ENCODE measurements around the gene PALM. TPM values are rescaled to one million over a fixed set of nuclear protein-coding genes. Genes with fewer than 3 reads are reported as not detected.

PALM gene
- total RNA-seq: not detected
- polyA plus RNA-seq: not detected

- Mint-ChIP-seq H3K4me3 (peak within 1 kb of the TSS in 1 of 7 donors; percentile 19), H3K4me1 (peaks cover 0 to 12% (median 6%) of the 10 kb centered on the region in 3 donors), H3K9me3 (peaks cover 0 to 2% (median 0%) of the 10 kb centered on the region in 5 donors), H3K36me3 (peaks cover 0 to 2% (median 0%) of the 10 kb centered on the region in 3 donors), H3K27me3 (peaks cover 31 to 36% of the 10 kb centered on the region in 2 donors), H3K27ac (peak within 1 kb of the TSS in 1 of 8 donors; percentile 63)
- DNase-seq: no peak
- CTCF ChIA-PET: no interaction called here
- Histone ChIP-seq H3K27me3 (ENCODE audit: insufficient read depth, low read length, poor library complexity, severe bottlenecking) (peaks cover 8% of the 10 kb centered on the region), H3K27ac (ENCODE audit: low read depth, low read length) (peak within 1 kb of the TSS; percentile 24), H3K36me3 (ENCODE audit: insufficient read depth, low read length) (no peaks in the 10 kb centered on the region), H3K4me1 (ENCODE audit: insufficient read depth, low read length) (peaks cover 7% of the 10 kb centered on the region), H3K4me3 (ENCODE audit: low read length) (no peak within 1 kb of the TSS), H3K9me3 (ENCODE audit: low read length) (no peaks in the 10 kb centered on the region)
- POLR2A ChIA-PET: no interaction called here
Measured at GRCh38 chr19:708154-709143, at the start of gene PALM. Gene PALM (plus strand): TSS chr19:708935. CDS start chr19:709147, 212 bp downstream.

- no peaks in the 10 kb centered on the region for H3K36me3 ChIP-seq (ENCODE audit: insufficient read depth, low read length)
- no peaks in the 10 kb centered on the region for H3K9me3 ChIP-seq (ENCODE audit: low read length)
- CTCF ChIA-PET: interaction anchor here (0.6 to 1.6 kb wide), 3 partner anchors 12 to 342 kb away, joined by 3 to 4 read pairs (median 4); no protein-coding TSS in a partner anchor
- Mint-ChIP-seq H3K4me1 (peaks cover 36 to 71% (median 39%) of the 10 kb centered on the region in 3 donors), H3K4me3 (peak overlapping the region; percentile 98 to 99 (median 98)), H3K36me3 (peaks cover 0 to 42% (median 0%) of the 10 kb centered on the region in 3 donors), H3K27ac (peak overlapping the region; percentile 96 to 100 (median 100)), H3K9me3 (no peaks in the 10 kb centered on the region), H3K27me3 (peaks cover 0 to 3% of the 10 kb centered on the region in 2 donors)
- H3K4me3 ChIP-seq (ENCODE audit: low read length): peak overlapping the region; percentile 84
- H3K4me1 ChIP-seq (ENCODE audit: insufficient read depth, low read length): peaks cover 56% of the 10 kb centered on the region
- no peak for DNase-seq
- POLR2A ChIA-PET: interaction anchor here (0.5 to 2.5 kb wide), 6 partner anchors 11 to 417 kb away, joined by 3 to 20 read pairs (median 4); partner anchors contain the start of gene POLRMT
- H3K27me3 ChIP-seq (ENCODE audit: insufficient read depth, low read length, poor library complexity, severe bottlenecking): no peaks in the 10 kb centered on the region
- H3K27ac ChIP-seq (ENCODE audit: low read depth, low read length): peak overlapping the region; percentile 91
Measured at GRCh38 chr19:660793-661426, 47.8 kb upstream of the PALM start.

- CTCF ChIA-PET: interaction anchor here (0.6 to 1.6 kb wide), 3 partner anchors 13 to 341 kb away, joined by 3 to 4 read pairs (median 4); no protein-coding TSS in a partner anchor
- H3K4me3 Mint-ChIP-seq: peak overlapping the region; percentile 98 to 99 (median 98)
- peaks cover 0 to 38% (median 0%) of the 10 kb centered on the region in 3 donors for H3K36me3 Mint-ChIP-seq
- peak overlapping the region; percentile 96 to 100 (median 100) for H3K27ac Mint-ChIP-seq
- peaks cover 0 to 3% of the 10 kb centered on the region in 2 donors for H3K27me3 Mint-ChIP-seq
- Histone ChIP-seq H3K9me3 (ENCODE audit: low read length) (no peaks in the 10 kb centered on the region), H3K4me3 (ENCODE audit: low read length) (peak overlapping the region; percentile 84), H3K4me1 (ENCODE audit: insufficient read depth, low read length) (peaks cover 52% of the 10 kb centered on the region), H3K27me3 (ENCODE audit: insufficient read depth, low read length, poor library complexity, severe bottlenecking) (no peaks in the 10 kb centered on the region), H3K27ac (ENCODE audit: low read depth, low read length) (peak overlapping the region; percentile 91), H3K36me3 (ENCODE audit: insufficient read depth, low read length) (no peaks in the 10 kb centered on the region)
- H3K9me3 Mint-ChIP-seq: no peaks in the 10 kb centered on the region
- POLR2A ChIA-PET: interaction anchor here (0.5 to 2.5 kb wide), 5 partner anchors 11 to 416 kb away, joined by 3 to 20 read pairs (median 4); partner anchors contain the start of gene POLRMT
- DNase-seq: peak; percentile 52 to 83 (median 74)
- peaks cover 29 to 64% (median 34%) of the 10 kb centered on the region in 3 donors for H3K4me1 Mint-ChIP-seq
Measured at GRCh38 chr19:661427-662196, 47.1 kb upstream of the PALM start.

GRCh38 chr19:662207-662961 lies 46.4 kb upstream of the PALM start:
- ChIA-PET POLR2A (interaction anchor here (0.9 to 2.5 kb wide), 5 partner anchors 15 to 130 kb away, joined by 3 to 20 read pairs (median 3); partner anchors contain the start of genes CDC34 and POLRMT), CTCF (interaction anchor here (1.4 to 2.2 kb wide), 2 partner anchors 14 to 17 kb away, joined by 3 to 8 read pairs; no protein-coding TSS in a partner anchor)
- Histone ChIP-seq H3K36me3 (ENCODE audit: insufficient read depth, low read length) (no peaks in the 10 kb centered on the region), H3K27me3 (ENCODE audit: insufficient read depth, low read length, poor library complexity, severe bottlenecking) (no peaks in the 10 kb centered on the region), H3K9me3 (ENCODE audit: low read length) (no peaks in the 10 kb centered on the region), H3K4me3 (ENCODE audit: low read length) (peak overlapping the region; percentile 84), H3K27ac (ENCODE audit: low read depth, low read length) (peak overlapping the region; percentile 91), H3K4me1 (ENCODE audit: insufficient read depth, low read length) (peaks cover 46% of the 10 kb centered on the region)
- peaks cover 0 to 32% (median 0%) of the 10 kb centered on the region in 3 donors for H3K36me3 Mint-ChIP-seq
- H3K27ac Mint-ChIP-seq: peak overlapping the region; percentile 96 to 100 (median 100)
- no peaks in the 10 kb centered on the region for H3K9me3 Mint-ChIP-seq
- DNase-seq: peak; percentile 63 to 86 (median 74)
- peak overlapping the region; percentile 98 to 99 (median 98) for H3K4me3 Mint-ChIP-seq
- H3K27me3 Mint-ChIP-seq: peaks cover 0 to 3% of the 10 kb centered on the region in 2 donors
- peaks cover 24 to 56% (median 30%) of the 10 kb centered on the region in 3 donors for H3K4me1 Mint-ChIP-seq

GRCh38 chr19:662962-663681 lies 45.6 kb upstream of the PALM start, which contains the start of gene RNF126:
Gene RNF126 (minus strand): TSS chr19:663214. CDS start chr19:663121, 93 bp downstream.
- peaks cover 19 to 49% (median 26%) of the 10 kb centered on the region in 3 donors for H3K4me1 Mint-ChIP-seq
- ChIA-PET POLR2A (interaction anchor here (0.7 to 1.0 kb wide), 6 partner anchors 14 to 157 kb away, joined by 3 to 6 read pairs (median 4); partner anchors contain the start of gene CDC34), CTCF (interaction anchor here (1.0 to 2.2 kb wide), 4 partner anchors 17 to 77 kb away, joined by 3 to 8 read pairs (median 3); no protein-coding TSS in a partner anchor)
- peak within 1 kb of the TSS; percentile 96 to 100 (median 100) for H3K27ac Mint-ChIP-seq
- peaks cover 0 to 3% of the 10 kb centered on the region in 2 donors for H3K27me3 Mint-ChIP-seq
- peak; percentile 87 to 94 (median 88) for DNase-seq
- Histone ChIP-seq H3K27me3 (ENCODE audit: insufficient read depth, low read length, poor library complexity, severe bottlenecking) (no peaks in the 10 kb centered on the region), H3K9me3 (ENCODE audit: low read length) (no peaks in the 10 kb centered on the region), H3K36me3 (ENCODE audit: insufficient read depth, low read length) (no peaks in the 10 kb centered on the region), H3K4me3 (ENCODE audit: low read length) (peak within 1 kb of the TSS; percentile 84), H3K27ac (ENCODE audit: low read depth, low read length) (peak within 1 kb of the TSS; percentile 91), H3K4me1 (ENCODE audit: insufficient read depth, low read length) (peaks cover 39% of the 10 kb centered on the region)
- peak within 1 kb of the TSS; percentile 98 to 99 (median 98) for H3K4me3 Mint-ChIP-seq
- H3K36me3 Mint-ChIP-seq: peaks cover 0 to 27% (median 0%) of the 10 kb centered on the region in 3 donors
- no peaks in the 10 kb centered on the region for H3K9me3 Mint-ChIP-seq

GRCh38 chr19:663682-664117 lies 45.0 kb upstream of the PALM start:
- Histone ChIP-seq H3K4me3 (ENCODE audit: low read length) (peak overlapping the region; percentile 61), H3K27me3 (ENCODE audit: insufficient read depth, low read length, poor library complexity, severe bottlenecking) (no peaks in the 10 kb centered on the region), H3K9me3 (ENCODE audit: low read length) (no peaks in the 10 kb centered on the region), H3K27ac (ENCODE audit: low read depth, low read length) (peak overlapping the region; percentile 57), H3K4me1 (ENCODE audit: insufficient read depth, low read length) (peaks cover 33% of the 10 kb centered on the region), H3K36me3 (ENCODE audit: insufficient read depth, low read length) (no peaks in the 10 kb centered on the region)
- H3K4me1 Mint-ChIP-seq: peaks cover 19 to 43% (median 25%) of the 10 kb centered on the region in 3 donors
- H3K27me3 Mint-ChIP-seq: peaks cover 4 to 5% of the 10 kb centered on the region in 2 donors
- peaks cover 0 to 22% (median 0%) of the 10 kb centered on the region in 3 donors for H3K36me3 Mint-ChIP-seq
- DNase-seq: no peak
- peak overlapping the region; percentile 68 to 100 (median 90) for H3K27ac Mint-ChIP-seq
- POLR2A ChIA-PET: interaction anchor here (0.7 to 1.0 kb wide), 6 partner anchors 13 to 157 kb away, joined by 3 to 6 read pairs (median 4); partner anchors contain the start of gene CDC34
- H3K9me3 Mint-ChIP-seq: no peaks in the 10 kb centered on the region
- CTCF ChIA-PET: interaction anchor here (1.0 to 2.2 kb wide), 4 partner anchors 16 to 78 kb away, joined by 3 to 8 read pairs (median 3); no protein-coding TSS in a partner anchor
- H3K4me3 Mint-ChIP-seq: peak overlapping the region; percentile 71 to 94 (median 81)
